IPS DF 4.7 (cell line): Measurements from ENCODE around the gene DHRS9.
A peak's percentile ranks its signal among the peaks of the same experiment; 100 is the strongest.
"Not testable (repeated sequence)": the region's sequence is repeated elsewhere in the genome, so short reads cannot be mapped to it uniquely, and the experiment has no call there.

Source experiments
- DNase-seq: peaks from one replicate; pipeline ENCODE4 v3.0.0-alpha.2; 2013; ENCODE audit warnings: low spot score; ENCODE audit errors: extremely low read depth

DHRS9 gene

GRCh38 chr2:169131587-169132512 lies 62.5 kb downstream of the DHRS9 start:
- no peak for DNase-seq

- not testable (repeated sequence) for DNase-seq
These were observed 64.9 kb downstream of the DHRS9 start for GRCh38 chr2:169134272-169134671.

DNA sequence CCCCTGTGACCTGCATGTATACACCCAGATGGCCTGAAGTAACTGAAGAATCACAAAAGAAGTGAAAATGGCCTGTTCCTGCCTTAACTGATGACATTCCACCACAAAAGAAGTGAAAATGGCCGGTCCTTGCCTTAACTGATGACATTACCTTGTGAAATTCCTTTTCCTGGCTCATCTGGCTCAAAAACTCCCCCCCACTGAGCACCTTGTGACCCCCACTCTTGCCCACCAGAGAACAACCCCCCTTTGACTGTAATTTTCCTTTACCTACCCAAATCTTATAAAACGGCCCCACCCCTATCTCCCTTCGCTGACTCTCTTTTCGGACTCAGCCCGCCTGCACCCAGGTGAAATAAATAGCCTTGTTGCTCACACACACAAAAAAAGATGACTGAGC lies 67.1 kb downstream of the DHRS9 start:
- DNase-seq, result not testable (repeated sequence)

GRCh38 chr2:169136885-169137534 lies 67.6 kb downstream of the DHRS9 start:
- DNase-seq, result no peak

DNA sequence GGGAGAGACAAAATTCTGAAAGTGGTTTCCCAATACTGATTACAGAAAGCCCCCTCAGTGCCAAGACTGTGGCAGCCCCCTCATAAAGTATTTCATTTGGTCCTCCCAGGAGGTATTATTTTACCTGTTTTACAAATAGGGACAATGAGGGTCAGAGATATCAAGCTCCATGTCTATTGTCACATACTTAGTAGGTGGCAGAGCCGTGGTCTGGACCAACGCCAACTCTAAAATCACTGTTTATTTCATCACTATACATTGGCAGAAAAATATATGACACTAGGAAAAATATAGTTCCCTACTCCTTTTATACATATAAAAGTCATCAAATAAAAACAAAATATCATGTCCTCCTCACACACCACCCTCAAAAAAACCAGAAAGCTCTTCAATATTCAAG lies 68.6 kb downstream of the DHRS9 start:
- no peak for DNase-seq

DNA sequence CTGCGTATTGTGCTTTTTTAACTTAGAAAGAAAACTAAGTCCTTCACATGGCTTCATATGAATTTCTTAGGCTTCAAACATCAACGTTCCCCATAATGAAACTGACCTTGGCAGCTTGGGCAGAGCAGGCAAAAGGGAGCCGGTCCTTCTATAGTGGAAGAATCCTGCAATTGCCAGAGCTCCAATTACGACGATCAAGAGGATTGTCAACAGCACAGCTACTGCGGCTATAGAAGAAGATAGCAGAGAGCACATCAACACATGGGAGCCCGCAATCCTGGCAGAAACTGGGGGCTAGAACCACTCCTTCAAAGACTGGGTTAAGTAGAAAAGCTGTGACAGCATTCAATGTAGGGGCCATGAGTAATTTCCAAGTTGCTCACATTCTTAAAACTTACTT lies 69.8 kb downstream of the DHRS9 start:
- DNase-seq, result no peak

DNA sequence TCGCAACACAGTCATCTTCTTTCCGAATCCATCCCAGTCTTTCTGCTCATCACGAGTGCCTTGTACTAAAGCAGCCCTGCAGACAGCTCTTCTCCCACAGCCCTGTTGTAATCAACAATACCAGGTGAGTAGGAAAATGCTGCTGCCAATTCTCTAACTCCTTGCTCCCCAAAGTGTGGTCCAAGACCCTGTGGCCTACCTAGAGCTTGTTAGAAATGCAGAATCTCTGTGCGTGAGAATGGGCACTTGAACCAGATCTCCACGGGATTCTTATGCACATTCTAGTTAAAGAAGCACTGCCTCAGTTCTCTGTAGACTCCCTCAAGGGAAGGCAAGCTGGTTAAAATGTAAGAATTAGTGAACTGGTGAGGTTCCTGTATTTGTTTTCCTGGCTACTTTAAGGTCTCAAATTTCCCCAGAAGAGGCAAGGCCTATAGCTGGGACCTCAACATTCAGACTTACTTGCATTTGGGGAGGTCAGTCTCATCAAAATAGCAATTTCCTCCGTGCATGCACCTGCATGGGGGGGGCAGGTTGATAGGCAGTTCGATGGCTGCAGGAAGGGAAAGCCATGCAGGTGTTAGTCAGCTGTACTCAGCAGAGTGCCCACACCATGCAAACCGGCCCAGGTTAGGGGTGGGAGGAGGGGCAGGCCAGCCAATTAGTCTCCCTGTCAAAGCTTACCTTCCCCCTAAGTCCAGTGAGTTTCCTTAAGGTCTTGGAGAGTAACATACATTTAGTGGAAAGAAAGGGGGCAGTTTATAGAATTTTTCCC lies 70.8 kb downstream of the DHRS9 start:
- no peak for DNase-seq

DNA sequence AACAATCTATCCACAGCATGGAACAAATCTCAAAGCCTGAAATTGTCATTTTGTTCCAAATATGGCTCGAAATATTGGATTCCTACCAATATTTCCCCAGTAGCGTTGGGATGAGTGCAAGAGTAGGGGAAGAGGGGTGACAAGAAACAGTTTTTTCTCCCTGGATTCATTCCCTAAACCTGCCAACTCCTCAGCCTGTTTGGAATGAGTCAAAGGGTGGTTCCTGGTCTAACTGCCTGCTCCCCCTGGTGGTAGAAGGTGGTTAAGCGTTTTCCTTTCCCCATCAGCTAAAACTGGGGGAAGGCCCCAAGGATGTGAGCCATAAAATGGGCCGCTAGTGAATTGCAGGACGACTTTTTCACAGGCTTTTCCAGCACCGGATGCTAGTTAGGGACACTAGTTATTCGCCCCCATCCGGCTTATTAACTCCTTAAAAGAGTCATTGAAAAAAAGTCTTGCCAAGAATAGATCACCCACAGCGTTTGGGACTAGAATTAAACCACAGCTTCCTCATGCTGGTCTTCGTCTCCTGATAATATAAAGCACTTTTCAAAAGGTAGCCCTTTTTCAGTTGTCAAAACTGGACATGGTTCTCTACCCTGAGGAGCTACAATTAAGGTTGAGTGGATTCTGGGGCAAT lies 72.5 kb downstream of the DHRS9 start:
- peak; percentile 78 for DNase-seq

GRCh38 chr2:169143998-169144397 lies 74.6 kb downstream of the DHRS9 start:
- DNase-seq, result no peak
